ENCODE results near the gene CCDC186. TPM values are rescaled to one million over a fixed set of nuclear protein-coding genes. Genes with fewer than 3 reads are reported as not detected.

CCDC186 gene
- total RNA-seq, 1 experiment from 2014 or later = 20.9 TPM

DNA sequence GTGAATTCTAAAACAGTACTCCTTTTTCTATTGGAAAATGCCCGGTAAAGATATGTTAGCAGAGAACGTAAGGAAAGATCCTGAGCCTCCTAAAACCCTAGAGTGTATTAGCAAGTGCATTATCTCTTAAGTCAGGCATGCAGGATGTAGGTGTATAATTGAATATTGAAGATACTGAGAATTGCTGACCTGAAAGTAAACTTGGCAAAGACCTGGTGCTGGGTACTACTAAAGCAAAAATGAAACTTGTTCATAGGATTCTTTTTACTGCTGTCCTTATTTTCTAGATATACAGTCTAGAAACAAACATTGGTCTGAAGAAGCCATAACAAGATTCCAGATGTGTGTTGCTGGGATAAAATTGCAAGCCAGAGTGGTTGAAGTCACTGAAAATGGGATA lies 46.3 kb upstream of the CCDC186 start:
- CTCF ChIA-PET = no interaction called here
- no peak for DNase-seq (ENCODE audit: unreplicated experiment)
- no TSS peak for BruUV-seq (replicated peaks)
- Mint-ChIP-seq H3K4me1 (ENCODE audit: insufficient read depth, unreplicated experiment) (no peaks in the 10 kb centered on the region), H3K27me3 (ENCODE audit: insufficient read depth, unreplicated experiment) (no peaks in the 10 kb centered on the region), H3K9me3 (ENCODE audit: unreplicated experiment) (no peaks in the 10 kb centered on the region), H3K36me3 (ENCODE audit: insufficient read depth, unreplicated experiment) (no peaks in the 10 kb centered on the region), H3K27ac (ENCODE audit: low read depth, unreplicated experiment) (no peak overlapping the region), H3K4me3 (ENCODE audit: unreplicated experiment) (no peak overlapping the region)
- POLR2A ChIA-PET = no interaction called here
- TF ChIP-seq, protein P1, sequence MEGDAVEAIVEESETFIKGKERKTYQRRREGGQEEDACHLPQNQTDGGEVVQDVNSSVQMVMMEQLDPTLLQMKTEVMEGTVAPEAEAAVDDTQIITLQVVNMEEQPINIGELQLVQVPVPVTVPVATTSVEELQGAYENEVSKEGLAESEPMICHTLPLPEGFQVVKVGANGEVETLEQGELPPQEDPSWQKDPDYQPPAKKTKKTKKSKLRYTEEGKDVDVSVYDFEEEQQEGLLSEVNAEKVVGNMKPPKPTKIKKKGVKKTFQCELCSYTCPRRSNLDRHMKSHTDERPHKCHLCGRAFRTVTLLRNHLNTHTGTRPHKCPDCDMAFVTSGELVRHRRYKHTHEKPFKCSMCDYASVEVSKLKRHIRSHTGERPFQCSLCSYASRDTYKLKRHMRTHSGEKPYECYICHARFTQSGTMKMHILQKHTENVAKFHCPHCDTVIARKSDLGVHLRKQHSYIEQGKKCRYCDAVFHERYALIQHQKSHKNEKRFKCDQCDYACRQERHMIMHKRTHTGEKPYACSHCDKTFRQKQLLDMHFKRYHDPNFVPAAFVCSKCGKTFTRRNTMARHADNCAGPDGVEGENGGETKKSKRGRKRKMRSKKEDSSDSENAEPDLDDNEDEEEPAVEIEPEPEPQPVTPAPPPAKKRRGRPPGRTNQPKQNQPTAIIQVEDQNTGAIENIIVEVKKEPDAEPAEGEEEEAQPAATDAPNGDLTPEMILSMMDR (IDR thresholded peaks at IDR 0.05; ENCODE audit: unreplicated experiment) = no peak
- intact Hi-C loops (cut with micrococcal nuclease) = no loop called here

GRCh38 chr10:114215033-114215432 lies 41.0 kb upstream of the CCDC186 start:
- DNase-seq (ENCODE audit: unreplicated experiment) = no peak
- POLR2A ChIA-PET = no interaction called here

DNA sequence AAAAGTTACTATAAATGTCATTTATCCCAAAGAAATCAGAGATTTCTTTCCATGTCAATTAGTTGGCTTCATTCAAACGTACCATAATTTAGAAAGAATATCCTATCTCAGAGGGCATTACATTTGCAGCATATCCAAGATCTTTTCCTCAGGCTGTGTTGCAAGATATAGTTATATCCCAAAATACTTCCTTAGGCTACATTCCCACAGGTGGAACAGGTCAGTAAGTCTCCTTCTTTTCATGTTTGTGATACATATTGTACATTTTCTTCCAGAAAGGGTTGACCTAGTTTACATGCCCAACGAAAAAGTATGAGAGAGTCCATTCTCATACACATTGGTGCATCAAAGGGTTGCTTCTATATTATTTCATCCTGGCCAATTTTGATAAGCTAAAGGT lies 38.1 kb upstream of the CCDC186 start:
- CTCF ChIA-PET = interaction anchor here (1.1 kb wide), 1 partner anchor 23 kb away, joined by 3 read pairs; no protein-coding TSS in a partner anchor
- intact Hi-C loops (cut with micrococcal nuclease) = no loop called here
- no peak for DNase-seq (ENCODE audit: unreplicated experiment)
- no TSS peak for BruUV-seq (replicated peaks)
- Mint-ChIP-seq H3K27ac (ENCODE audit: low read depth, unreplicated experiment) (no peak overlapping the region), H3K4me1 (ENCODE audit: insufficient read depth, unreplicated experiment) (no peaks in the 10 kb centered on the region), H3K4me3 (ENCODE audit: unreplicated experiment) (no peak overlapping the region), H3K27me3 (ENCODE audit: insufficient read depth, unreplicated experiment) (no peaks in the 10 kb centered on the region), H3K36me3 (ENCODE audit: insufficient read depth, unreplicated experiment) (no peaks in the 10 kb centered on the region), H3K9me3 (ENCODE audit: unreplicated experiment) (no peaks in the 10 kb centered on the region)
- TF ChIP-seq, protein P1 (IDR thresholded peaks at IDR 0.05; ENCODE audit: unreplicated experiment) = no peak
- POLR2A ChIA-PET = interaction anchor here (0.5 to 1.5 kb wide), 2 partner anchors 10 to 65 kb away, joined by 3 read pairs; no protein-coding TSS in a partner anchor

More at GRCh38 chr10:114215033-114215432, 41.0 kb upstream of the CCDC186 start:
- no peak overlapping the region for H3K4me3 Mint-ChIP-seq (ENCODE audit: unreplicated experiment)
- no peaks in the 10 kb centered on the region for H3K9me3 Mint-ChIP-seq (ENCODE audit: unreplicated experiment)
- CTCF ChIA-PET = no interaction called here
- H3K27ac Mint-ChIP-seq (ENCODE audit: low read depth, unreplicated experiment) = no peak overlapping the region
- TF ChIP-seq, protein P1 (IDR thresholded peaks at IDR 0.05; ENCODE audit: unreplicated experiment) = no peak
- no peaks in the 10 kb centered on the region for H3K4me1 Mint-ChIP-seq (ENCODE audit: insufficient read depth, unreplicated experiment)
- H3K27me3 Mint-ChIP-seq (ENCODE audit: insufficient read depth, unreplicated experiment) = no peaks in the 10 kb centered on the region
- BruUV-seq (replicated peaks) = no TSS peak
- no peaks in the 10 kb centered on the region for H3K36me3 Mint-ChIP-seq (ENCODE audit: insufficient read depth, unreplicated experiment)
- intact Hi-C loops (cut with micrococcal nuclease) = no loop called here

DNA sequence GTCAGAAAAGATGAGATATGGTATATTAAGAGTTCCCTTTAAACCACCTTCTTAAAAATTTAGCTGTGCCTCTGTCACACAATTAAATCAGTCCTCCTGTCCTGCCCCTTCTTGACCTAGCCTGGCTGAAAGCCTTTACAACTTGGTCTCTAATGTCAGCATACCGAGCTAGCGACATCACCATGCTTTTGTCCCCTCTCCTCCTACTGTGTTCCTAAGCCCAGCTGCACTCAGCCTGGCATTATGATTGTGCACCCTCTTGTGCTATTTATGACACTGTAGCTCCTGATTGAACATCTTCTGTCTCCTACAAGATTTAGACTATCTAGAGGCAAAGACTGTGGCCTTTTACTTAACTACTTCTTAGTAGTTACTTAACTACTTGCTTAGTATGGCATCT lies 34.3 kb upstream of the CCDC186 start:
- TF ChIP-seq, protein P1 (IDR thresholded peaks at IDR 0.05; ENCODE audit: unreplicated experiment) = no peak
- Mint-ChIP-seq H3K9me3 (ENCODE audit: unreplicated experiment) (no peaks in the 10 kb centered on the region), H3K4me1 (ENCODE audit: insufficient read depth, unreplicated experiment) (no peaks in the 10 kb centered on the region), H3K36me3 (ENCODE audit: insufficient read depth, unreplicated experiment) (no peaks in the 10 kb centered on the region), H3K4me3 (ENCODE audit: unreplicated experiment) (no peak overlapping the region), H3K27ac (ENCODE audit: low read depth, unreplicated experiment) (no peak overlapping the region), H3K27me3 (ENCODE audit: insufficient read depth, unreplicated experiment) (no peaks in the 10 kb centered on the region)
- POLR2A ChIA-PET = no interaction called here
- intact Hi-C loops (cut with micrococcal nuclease) = no loop called here
- no peak for DNase-seq (ENCODE audit: unreplicated experiment)
- no TSS peak for BruUV-seq (replicated peaks)
- CTCF ChIA-PET = interaction anchor here (0.7 to 1.0 kb wide), 3 partner anchors 19 to 528 kb away, joined by 3 to 4 read pairs (median 4); no protein-coding TSS in a partner anchor
